ENCODE data around the gene CDC27.
"Not testable (repeated sequence)": the region's sequence is repeated elsewhere in the genome, so short reads cannot be mapped to it uniquely, and the experiment has no call there.

CDC27 gene

GRCh38 chr17:47231334-47231733, 42.2 kb upstream of the CDC27 start:
- Histone ChIP-seq H4K20me1 (no peaks in the 10 kb centered on the region), H3K27me3 (peaks cover 0 to 15% (median 0%) of the 10 kb centered on the region in 11 experiments; a peak in 8 of 22 replicates), H3K9me3 (replicated peaks in 1 of 11) (peaks cover 8 to 13% (median 11%) of the 10 kb centered on the region in 11 experiments), H3K9ac (no peak overlapping the region), H3K4me3 (peak overlapping the region in 1 of 10 experiments; percentile 38; a peak in 1 of 20 replicates), H3K27ac (peak overlapping the region in 3 of 11 experiments; percentile 11 to 45 (median 38); a peak in 2 of 22 replicates), H3K36me3 (peaks cover 0 to under 1% (median 0%) of the 10 kb centered on the region in 11 experiments; a peak in 1 of 22 replicates), H3K4me2 (peak overlapping the region; percentile 83 to 98 (median 87)), H3K4me1 (peaks cover 17 to 31% (median 28%) of the 10 kb centered on the region in 10 experiments)
- TF ChIP-seq Cebpa-rat (IDR thresholded peaks at IDR 0.05): no peak

- Histone ChIP-seq H3K27me3 (peaks cover 0 to 15% (median 0%) of the 10 kb centered on the region in 11 experiments; a peak in 8 of 22 replicates), H3K27ac (peak overlapping the region in 4 of 11 experiments; percentile 11 to 38 (median 26); a peak in 4 of 22 replicates), H3K9ac (peak overlapping the region in 10 of 11 experiments; percentile 5 to 53 (median 30); a peak in 9 of 22 replicates), H3K4me3 (peak overlapping the region in 9 of 10 experiments; percentile 5 to 38 (median 21); a peak in 11 of 20 replicates), H3K36me3 (no peaks in the 10 kb centered on the region), H3K9me3 (replicated peaks in 1 of 11) (peaks cover 3 to 9% (median 6%) of the 10 kb centered on the region in 11 experiments; a peak in 14 of 22 replicates), H3K4me2 (peak overlapping the region; percentile 83 to 98 (median 87)), H4K20me1 (no peaks in the 10 kb centered on the region), H3K4me1 (peaks cover 22 to 32% (median 30%) of the 10 kb centered on the region in 10 experiments)
- TF ChIP-seq Cebpa-rat (IDR thresholded peaks at IDR 0.05): peak in 6 of 11 experiments; percentile 12 to 77 (median 58); a peak in 7 of 22 replicates
Measured at GRCh38 chr17:47230864-47231263, 41.8 kb upstream of the CDC27 start.

GRCh38 chr17:47229535-47230443, 40.7 kb upstream of the CDC27 start:
- no peaks in the 10 kb centered on the region for H4K20me1 ChIP-seq
- no peaks in the 10 kb centered on the region for H3K36me3 ChIP-seq
- peak overlapping the region in 6 of 11 experiments; percentile 24 to 66 (median 53); a peak in 10 of 22 replicates for H3K9ac ChIP-seq
- TF ChIP-seq Cebpa-rat (IDR thresholded peaks at IDR 0.05): peak in 8 of 11 experiments; percentile 16 to 79 (median 56); a peak in 11 of 22 replicates
- peaks cover 0 to 5% (median 3%) of the 10 kb centered on the region in 11 experiments; a peak in 14 of 22 replicates for H3K9me3 ChIP-seq (replicated peaks in 1 of 11)
- peak overlapping the region in 5 of 10 experiments; percentile 13 to 43 (median 24); a peak in 6 of 20 replicates for H3K4me3 ChIP-seq
- peaks cover 0 to 15% (median 0%) of the 10 kb centered on the region in 11 experiments; a peak in 8 of 22 replicates for H3K27me3 ChIP-seq
- peak overlapping the region in 4 of 11 experiments; percentile 24 to 45 (median 34); a peak in 6 of 22 replicates for H3K27ac ChIP-seq
- peaks cover 30 to 43% (median 36%) of the 10 kb centered on the region in 10 experiments for H3K4me1 ChIP-seq
- peak overlapping the region; percentile 83 to 98 (median 87) for H3K4me2 ChIP-seq

- Histone ChIP-seq H3K4me1 (peaks cover 30 to 55% (median 41%) of the 10 kb centered on the region in 10 experiments), H3K4me2 (no peak overlapping the region), H3K9me3 (replicated peaks in 1 of 11) (peaks cover 9 to 25% (median 22%) of the 10 kb centered on the region in 11 experiments), H3K27ac (no peak overlapping the region), H3K4me3 (no peak overlapping the region), H3K36me3 (peaks cover 0 to 5% (median 0%) of the 10 kb centered on the region in 11 experiments; a peak in 2 of 22 replicates), H4K20me1 (no peaks in the 10 kb centered on the region), H3K27me3 (peaks cover 0 to 15% (median 0%) of the 10 kb centered on the region in 11 experiments; a peak in 8 of 22 replicates), H3K9ac (no peak overlapping the region)
- TF ChIP-seq Cebpa-rat (IDR thresholded peaks at IDR 0.05): no peak
Measured at GRCh38 chr17:47227862-47228261, 38.8 kb upstream of the CDC27 start.

GRCh38 chr17:47225911-47226688, 37.0 kb upstream of the CDC27 start:
- Histone ChIP-seq H3K36me3 (peaks cover 0 to 5% (median 0%) of the 10 kb centered on the region in 11 experiments; a peak in 2 of 22 replicates), H3K4me2 (peak overlapping the region in 7 of 11 experiments; percentile 7 to 70 (median 52); a peak in 11 of 22 replicates), H3K27ac (peak overlapping the region in 3 of 11 experiments; percentile 45 to 66 (median 62); a peak in 5 of 22 replicates), H3K9ac (peak overlapping the region in 2 of 11 experiments; percentile 31 to 49; a peak in 2 of 22 replicates), H3K4me3 (no peak overlapping the region), H3K9me3 (replicated peaks in 1 of 11) (peaks cover 9 to 32% (median 26%) of the 10 kb centered on the region in 11 experiments), H3K4me1 (peaks cover 26 to 57% (median 39%) of the 10 kb centered on the region in 10 experiments), H3K27me3 (peaks cover 0 to 21% (median 0%) of the 10 kb centered on the region in 11 experiments; a peak in 8 of 22 replicates), H4K20me1 (no peaks in the 10 kb centered on the region)
- TF ChIP-seq Cebpa-rat (IDR thresholded peaks at IDR 0.05): no peak

GRCh38 chr17:47225436-47225858, 36.4 kb upstream of the CDC27 start:
- H3K27me3 ChIP-seq: peaks cover 0 to 21% (median 0%) of the 10 kb centered on the region in 11 experiments; a peak in 8 of 22 replicates
- no peaks in the 10 kb centered on the region; a peak in 1 of 22 replicates for H4K20me1 ChIP-seq
- peak overlapping the region in 4 of 11 experiments; percentile 18 to 66 (median 54); a peak in 7 of 22 replicates for H3K27ac ChIP-seq
- H3K9ac ChIP-seq: peak overlapping the region in 3 of 11 experiments; percentile 22 to 49 (median 31); a peak in 3 of 22 replicates
- peak overlapping the region in 7 of 11 experiments; percentile 7 to 70 (median 52); a peak in 14 of 22 replicates for H3K4me2 ChIP-seq
- peaks cover 0 to 5% (median 0%) of the 10 kb centered on the region in 11 experiments; a peak in 2 of 22 replicates for H3K36me3 ChIP-seq
- peaks cover 26 to 57% (median 39%) of the 10 kb centered on the region in 10 experiments for H3K4me1 ChIP-seq
- H3K4me3 ChIP-seq: no peak overlapping the region
- peaks cover 9 to 32% (median 26%) of the 10 kb centered on the region in 11 experiments for H3K9me3 ChIP-seq (replicated peaks in 1 of 11)
- TF ChIP-seq Cebpa-rat (IDR thresholded peaks at IDR 0.05): no peak

GRCh38 chr17:47224966-47225365, 35.9 kb upstream of the CDC27 start:
- peak overlapping the region in 3 of 11 experiments; percentile 22 to 49 (median 31); a peak in 4 of 22 replicates for H3K9ac ChIP-seq
- peak overlapping the region in 7 of 11 experiments; percentile 7 to 70 (median 52); a peak in 12 of 22 replicates for H3K4me2 ChIP-seq
- H3K27ac ChIP-seq: peak overlapping the region in 4 of 11 experiments; percentile 18 to 66 (median 54); a peak in 7 of 22 replicates
- peaks cover 0 to 22% (median 0%) of the 10 kb centered on the region in 11 experiments; a peak in 7 of 22 replicates for H3K27me3 ChIP-seq
- H3K9me3 ChIP-seq (replicated peaks in 1 of 11): peaks cover 9 to 32% (median 26%) of the 10 kb centered on the region in 11 experiments
- H3K36me3 ChIP-seq: peaks cover 0 to 5% (median 0%) of the 10 kb centered on the region in 11 experiments; a peak in 2 of 22 replicates
- peaks cover 0 to 4% (median 0%) of the 10 kb centered on the region in 11 experiments; a peak in 2 of 22 replicates for H4K20me1 ChIP-seq
- TF ChIP-seq Cebpa-rat (IDR thresholded peaks at IDR 0.05): no peak
- no peak overlapping the region for H3K4me3 ChIP-seq
- H3K4me1 ChIP-seq: peaks cover 26 to 57% (median 38%) of the 10 kb centered on the region in 10 experiments

GRCh38 chr17:47224077-47224476, 35.0 kb upstream of the CDC27 start:
- H4K20me1 ChIP-seq: peaks cover 0 to 11% (median 0%) of the 10 kb centered on the region in 11 experiments; a peak in 3 of 22 replicates
- H3K4me1 ChIP-seq: peaks cover 27 to 59% (median 41%) of the 10 kb centered on the region in 10 experiments
- H3K27ac ChIP-seq, H3K9ac ChIP-seq, H3K36me3 ChIP-seq, H3K4me3 ChIP-seq: not testable (repeated sequence)
- peaks cover 9 to 32% (median 26%) of the 10 kb centered on the region in 11 experiments for H3K9me3 ChIP-seq (replicated peaks in 1 of 11)
- peak overlapping the region in 2 of 11 experiments; percentile 63 to 66; a peak in 1 of 22 replicates for H3K4me2 ChIP-seq
- H3K27me3 ChIP-seq: peaks cover 0 to 28% (median 0%) of the 10 kb centered on the region in 11 experiments; a peak in 7 of 22 replicates

Data from BLaER1 treated with 17β-estradiol and CSF1 and Interleukin-3, amounts not matched to agents 10 nM and 100 nM (cell line).